Measurements from ENCODE around the gene UBE2QL1. TPM values are rescaled to one million over a fixed set of nuclear protein-coding genes. Genes with fewer than 3 reads are reported as not detected.

The UBE2QL1 gene
- total RNA-seq, 2 experiments from 2014 or later, result not detected

GRCh38 chr5:6482735-6483134 lies 34.1 kb downstream of the UBE2QL1 start:
- no TSS peak for BruUV-seq (replicated peaks)
- ChIA-PET POLR2A (no interaction called here), CTCF (ENCODE audit: unreplicated experiment) (no interaction called here)
- no peaks in the 10 kb centered on the region for H3K36me3 ChIP-seq (ENCODE audit: insufficient read depth, low read length)
- H3K9me2 ChIP-seq (ENCODE audit: insufficient read depth, low read length), result no peaks in the 10 kb centered on the region
- H3K4me1 ChIP-seq (ENCODE audit: insufficient read depth, low read length, poor library complexity, severe bottlenecking), result peaks cover 6% of the 10 kb centered on the region
- H3K4me3 ChIP-seq (ENCODE audit: low read depth, low read length, poor library complexity, severe bottlenecking), result no peak overlapping the region
- no peak overlapping the region for H3K27ac ChIP-seq (ENCODE audit: low read depth, low read length, poor library complexity, severe bottlenecking)
- no peak overlapping the region for H2AFZ ChIP-seq (ENCODE audit: low read length)
- intact Hi-C loops (cut with micrococcal nuclease; ENCODE audit: unreplicated experiment), result no loop called here
- TF ChIP-seq EZH2phosphoT487 (IDR thresholded peaks at IDR 0.05; ENCODE audit: borderline replicate concordance, low read depth, low read length) (no peak), CTCF (conservative IDR thresholded peaks at IDR 0.05; ENCODE audit: low read length) (no peak)
- H3K4me2 ChIP-seq (ENCODE audit: low read length), result no peak overlapping the region
- no peak for DNase-seq (ENCODE audit: low spot score)
- H3K79me2 ChIP-seq (ENCODE audit: insufficient read depth, low read depth, low read length), result no peaks in the 10 kb centered on the region
- no peaks in the 10 kb centered on the region for H4K20me1 ChIP-seq (ENCODE audit: insufficient read depth, low read length)
- H3K9me3 ChIP-seq (ENCODE audit: low read length), result no peaks in the 10 kb centered on the region

GRCh38 chr5:6483880-6484382 lies 35.3 kb downstream of the UBE2QL1 start:
- TF ChIP-seq CTCF (conservative IDR thresholded peaks at IDR 0.05; ENCODE audit: low read length) (no peak), EZH2phosphoT487 (IDR thresholded peaks at IDR 0.05; ENCODE audit: borderline replicate concordance, low read depth, low read length) (no peak)
- intact Hi-C loops (cut with micrococcal nuclease; ENCODE audit: unreplicated experiment), result no loop called here
- Histone ChIP-seq H3K9me2 (ENCODE audit: insufficient read depth, low read length) (no peaks in the 10 kb centered on the region), H3K4me2 (ENCODE audit: low read length) (no peak overlapping the region), H4K20me1 (ENCODE audit: insufficient read depth, low read length) (no peaks in the 10 kb centered on the region), H3K79me2 (ENCODE audit: insufficient read depth, low read depth, low read length) (no peaks in the 10 kb centered on the region), H3K27ac (ENCODE audit: low read depth, low read length, poor library complexity, severe bottlenecking) (no peak overlapping the region), H3K9me3 (ENCODE audit: low read length) (no peaks in the 10 kb centered on the region), H3K4me3 (ENCODE audit: low read depth, low read length, poor library complexity, severe bottlenecking) (no peak overlapping the region), H3K36me3 (ENCODE audit: insufficient read depth, low read length) (no peaks in the 10 kb centered on the region), H3K4me1 (ENCODE audit: insufficient read depth, low read length, poor library complexity, severe bottlenecking) (peaks cover 6% of the 10 kb centered on the region), H2AFZ (ENCODE audit: low read length) (no peak overlapping the region)
- CTCF ChIA-PET (ENCODE audit: unreplicated experiment), result no interaction called here
- BruUV-seq (replicated peaks), result no TSS peak
- POLR2A ChIA-PET, result interaction anchor here (0.6 kb wide), 1 partner anchor 107 kb away, joined by 3 read pairs; no protein-coding TSS in a partner anchor
- DNase-seq (ENCODE audit: low spot score), result no peak

- no peak for DNase-seq (ENCODE audit: low spot score)
- Histone ChIP-seq H2AFZ (ENCODE audit: low read length) (no peak overlapping the region), H3K27ac (ENCODE audit: low read depth, low read length, poor library complexity, severe bottlenecking) (no peak overlapping the region), H4K20me1 (ENCODE audit: insufficient read depth, low read length) (no peaks in the 10 kb centered on the region), H3K36me3 (ENCODE audit: insufficient read depth, low read length) (no peaks in the 10 kb centered on the region), H3K79me2 (ENCODE audit: insufficient read depth, low read depth, low read length) (no peaks in the 10 kb centered on the region), H3K4me3 (ENCODE audit: low read depth, low read length, poor library complexity, severe bottlenecking) (no peak overlapping the region), H3K9me3 (ENCODE audit: low read length) (no peaks in the 10 kb centered on the region), H3K4me1 (ENCODE audit: insufficient read depth, low read length, poor library complexity, severe bottlenecking) (peaks cover 6% of the 10 kb centered on the region), H3K9me2 (ENCODE audit: insufficient read depth, low read length) (no peaks in the 10 kb centered on the region), H3K4me2 (ENCODE audit: low read length) (no peak overlapping the region)
- TF ChIP-seq EZH2phosphoT487 (IDR thresholded peaks at IDR 0.05; ENCODE audit: borderline replicate concordance, low read depth, low read length), result no peak
- no peak for TF ChIP-seq CTCF (conservative IDR thresholded peaks at IDR 0.05; ENCODE audit: low read length)
- intact Hi-C loops (cut with micrococcal nuclease; ENCODE audit: unreplicated experiment), result no loop called here
- CTCF ChIA-PET (ENCODE audit: unreplicated experiment), result no interaction called here
- no TSS peak for BruUV-seq (replicated peaks)
- POLR2A ChIA-PET, result interaction anchor here (0.6 kb wide), 1 partner anchor 107 kb away, joined by 3 read pairs; no protein-coding TSS in a partner anchor
These were observed 35.8 kb downstream of the UBE2QL1 start for GRCh38 chr5:6484446-6484845.
